BJ (cell line): ENCODE data around the gene PEX26. TPM values are rescaled to one million over a fixed set of nuclear protein-coding genes. Genes with fewer than 3 reads are reported as not detected.

Experiments used
- CTCF ChIA-PET: fragments of 350-600 bp; formaldehyde crosslinking; extraction: SDS; loops from one replicate; lab custom pipeline; 2021; ENCODE audit warnings: antibody characterized with exemption, inconsistent platforms; lab: Yijun Ruan, JAX
- POLR2A ChIA-PET: fragments of 300-600 bp; sonication (Branson Sonifier 250); formaldehyde crosslinking; extraction: SDS; loops from one replicate; lab custom pipeline; 2021; ENCODE audit warnings: antibody characterized with exemption; lab: Charles Lee
- DNase-seq: peaks from one replicate; pipeline ENCODE4 v3.0.0-alpha.2; 2011; ENCODE audit warnings: low read depth
- H3K27me3 ChIP-seq: 2 replicates; pipeline ENCODE4 v1.6.0; 2011; ENCODE audit warnings: low read length; ENCODE audit not compliant: control insufficient read depth, insufficient read depth
- H3K36me3 ChIP-seq: 2 replicates; pipeline ENCODE4 v1.5.1; 2011; ENCODE audit warnings: low read length; ENCODE audit not compliant: control insufficient read depth, insufficient read depth
- H3K4me3 ChIP-seq: 2 replicates; pipeline ENCODE4 v1.5.1; 2011; ENCODE audit warnings: low read depth, mild to moderate bottlenecking, control low read depth, low read length
- CTCF ChIP-seq: IDR thresholded peaks from 2 replicates; pipeline ENCODE4 v1.5.1; 2011; ENCODE audit warnings: low read depth, mild to moderate bottlenecking, control low read depth, inconsistent platforms, low read length, moderate library complexity; ENCODE audit not compliant: insufficient read depth
- polyA plus RNA-seq: library from polyadenylated mRNA; depleted of rRNA; stranded (reverse); fragments of >200 nt; gene quantifications from 2 replicates; pipeline ENCODE4 v1.2.3, GENCODE V29; 2011

The PEX26 gene
- polyA plus RNA-seq, 1 experiment: 30.6 TPM

DNA sequence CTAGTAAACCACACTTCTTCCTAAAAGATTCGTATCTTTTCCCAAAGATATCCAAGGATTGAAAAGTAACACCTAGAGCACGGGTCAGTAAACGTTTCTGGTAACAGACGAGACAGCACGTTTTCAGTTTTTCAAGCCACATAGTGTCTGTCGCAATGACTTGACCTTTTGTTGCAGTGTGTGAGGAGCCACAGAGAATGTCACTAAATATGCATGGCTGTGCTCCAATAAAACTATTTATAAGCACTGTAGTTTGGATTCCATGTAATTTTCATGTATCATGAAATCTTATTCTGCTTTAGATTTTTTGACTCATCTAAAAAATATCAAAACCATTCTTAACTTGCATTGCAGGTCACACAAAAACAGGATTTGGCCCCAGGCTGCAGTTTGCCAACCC is 35.1 kb upstream of the PEX26 start:
- ChIA-PET CTCF (no interaction called here), POLR2A (no interaction called here)
- Histone ChIP-seq H3K4me3 (no peak overlapping the region), H3K27me3 (no peaks in the 10 kb centered on the region), H3K36me3 (no peaks in the 10 kb centered on the region)
- DNase-seq: peak; percentile 49
- no peak for TF ChIP-seq CTCF

DNA sequence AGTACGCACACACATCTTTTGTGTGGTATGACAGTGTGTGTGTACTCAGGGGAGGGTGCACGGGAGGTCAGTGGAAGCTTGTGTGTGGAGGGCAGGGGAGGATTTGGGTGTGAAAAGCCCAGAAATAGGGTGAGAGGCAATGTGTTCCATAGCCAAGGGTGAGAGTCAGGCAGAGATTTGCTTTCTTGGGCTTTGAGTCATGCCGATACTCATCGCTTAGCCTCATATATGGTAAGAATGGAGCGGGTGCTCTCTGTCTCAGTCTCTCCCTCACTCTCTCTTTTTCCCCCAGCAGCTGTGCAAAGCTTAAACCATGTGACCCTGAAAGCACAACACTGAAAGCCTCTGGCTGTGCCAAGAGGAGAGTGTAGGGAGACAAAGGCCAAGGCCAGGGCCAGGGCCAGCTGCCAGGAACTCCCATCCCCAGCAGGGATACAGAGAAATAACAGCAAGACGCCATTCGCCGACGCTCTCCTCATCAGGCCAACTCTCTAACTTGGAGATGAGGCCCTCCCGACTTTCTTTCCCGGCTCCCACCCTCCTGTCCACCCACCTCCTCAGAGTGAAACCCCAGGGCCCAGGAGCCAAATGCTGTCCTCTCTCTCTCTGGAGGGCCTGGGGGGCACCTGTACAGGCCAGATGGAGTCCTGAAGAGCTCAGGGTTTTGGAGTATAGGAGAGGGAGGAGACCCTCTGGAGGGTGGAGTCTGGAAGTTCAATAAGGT is 33.1 kb upstream of the PEX26 start:
- Histone ChIP-seq H3K27me3 (no peaks in the 10 kb centered on the region), H3K36me3 (no peaks in the 10 kb centered on the region), H3K4me3 (no peak overlapping the region)
- DNase-seq: no peak
- ChIA-PET CTCF (interaction anchor here (1.1 kb wide), 1 partner anchor 32 kb away, joined by 5 read pairs; no protein-coding TSS in a partner anchor), POLR2A (no interaction called here)
- no peak for TF ChIP-seq CTCF

DNA sequence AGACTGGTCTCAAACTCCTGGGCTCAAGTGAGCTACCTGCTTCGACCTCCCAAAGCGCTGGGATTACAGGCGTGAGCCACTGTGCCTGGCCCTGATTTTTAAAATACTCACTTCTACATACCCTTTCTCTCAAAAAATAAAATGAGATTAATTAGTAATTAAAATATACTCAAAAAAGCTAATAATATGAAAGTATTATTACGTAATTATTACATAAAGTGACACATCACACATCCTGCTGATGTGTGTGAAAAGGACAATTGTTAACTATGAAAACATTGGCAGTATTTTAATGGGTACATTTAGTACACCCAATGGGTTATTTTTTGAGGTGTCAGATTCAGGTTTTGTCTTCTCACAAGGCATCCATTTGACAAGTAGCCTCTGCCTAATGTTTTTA is 32.0 kb upstream of the PEX26 start:
- no peak for DNase-seq
- TF ChIP-seq CTCF: no peak
- no peak overlapping the region for H3K4me3 ChIP-seq
- no peaks in the 10 kb centered on the region for H3K36me3 ChIP-seq
- CTCF ChIA-PET: interaction anchor here (1.1 kb wide), 1 partner anchor 31 kb away, joined by 5 read pairs; no protein-coding TSS in a partner anchor
- POLR2A ChIA-PET: no interaction called here
- H3K27me3 ChIP-seq: no peaks in the 10 kb centered on the region

- Histone ChIP-seq H3K36me3 (no peaks in the 10 kb centered on the region), H3K4me3 (peak overlapping the region; percentile 38), H3K27me3 (no peaks in the 10 kb centered on the region)
- ChIA-PET POLR2A (no interaction called here), CTCF (interaction anchor here (1.0 kb wide), 1 partner anchor 24 kb away, joined by 4 read pairs; the partner anchor contains the start of gene MICAL3)
- no peak for TF ChIP-seq CTCF
- no peak for DNase-seq
Measured at GRCh38 chr22:18048041-18048440, 29.7 kb upstream of the PEX26 start.

- no peak for TF ChIP-seq CTCF
- Histone ChIP-seq H3K4me3 (peak overlapping the region; percentile 38), H3K27me3 (no peaks in the 10 kb centered on the region), H3K36me3 (no peaks in the 10 kb centered on the region)
- peak; percentile 43 for DNase-seq
- CTCF ChIA-PET: interaction anchor here (0.6 to 1.0 kb wide), 2 partner anchors 24 to 141 kb away, joined by 3 to 4 read pairs; partner anchors contain the start of gene MICAL3
- POLR2A ChIA-PET: no interaction called here
Measured at GRCh38 chr22:18048441-18048898, 29.3 kb upstream of the PEX26 start.
